ENCODE data around the gene CLEC18A.

DNA sequence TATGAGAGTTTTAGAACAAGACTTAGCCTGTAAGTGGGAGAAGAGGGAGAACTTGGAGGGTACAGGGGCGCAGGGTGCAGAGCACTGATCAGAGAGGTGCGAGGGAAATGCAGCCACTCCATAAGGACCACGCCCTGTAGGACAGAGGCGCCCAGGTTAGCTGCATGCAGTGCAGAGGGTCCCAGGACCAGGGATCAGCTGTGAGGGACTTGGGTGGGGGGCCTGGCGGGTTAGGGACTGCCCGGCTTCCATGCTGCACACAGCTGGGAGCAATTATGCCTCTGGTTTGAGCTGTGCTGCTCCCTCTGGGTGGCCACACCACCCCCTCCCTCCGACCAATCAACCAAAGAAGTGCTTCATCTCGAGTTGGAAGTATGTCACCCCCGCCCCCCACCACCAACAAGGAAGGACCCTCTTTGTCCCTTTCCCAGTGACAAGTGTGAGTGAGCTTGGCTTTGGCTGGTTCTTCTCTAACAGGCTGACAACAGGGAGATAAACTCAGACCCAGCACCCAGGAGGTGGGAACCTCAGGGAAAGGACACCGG lies 22.2 kb upstream of the CLEC18A start:
- no peak for TF ChIP-seq POLR2A (IDR thresholded peaks at IDR 0.05)
- TF ChIP-seq, protein P1, sequence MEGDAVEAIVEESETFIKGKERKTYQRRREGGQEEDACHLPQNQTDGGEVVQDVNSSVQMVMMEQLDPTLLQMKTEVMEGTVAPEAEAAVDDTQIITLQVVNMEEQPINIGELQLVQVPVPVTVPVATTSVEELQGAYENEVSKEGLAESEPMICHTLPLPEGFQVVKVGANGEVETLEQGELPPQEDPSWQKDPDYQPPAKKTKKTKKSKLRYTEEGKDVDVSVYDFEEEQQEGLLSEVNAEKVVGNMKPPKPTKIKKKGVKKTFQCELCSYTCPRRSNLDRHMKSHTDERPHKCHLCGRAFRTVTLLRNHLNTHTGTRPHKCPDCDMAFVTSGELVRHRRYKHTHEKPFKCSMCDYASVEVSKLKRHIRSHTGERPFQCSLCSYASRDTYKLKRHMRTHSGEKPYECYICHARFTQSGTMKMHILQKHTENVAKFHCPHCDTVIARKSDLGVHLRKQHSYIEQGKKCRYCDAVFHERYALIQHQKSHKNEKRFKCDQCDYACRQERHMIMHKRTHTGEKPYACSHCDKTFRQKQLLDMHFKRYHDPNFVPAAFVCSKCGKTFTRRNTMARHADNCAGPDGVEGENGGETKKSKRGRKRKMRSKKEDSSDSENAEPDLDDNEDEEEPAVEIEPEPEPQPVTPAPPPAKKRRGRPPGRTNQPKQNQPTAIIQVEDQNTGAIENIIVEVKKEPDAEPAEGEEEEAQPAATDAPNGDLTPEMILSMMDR (IDR thresholded peaks at IDR 0.05): no peak
